GM12878 (cell line): ENCODE measurements around the gene GRIN2D. TPM values are rescaled to one million over a fixed set of nuclear protein-coding genes. Genes with fewer than 3 reads are reported as not detected.

Experiments used
- ATF7 ChIP-seq: fragments of 450-650 bp; IDR thresholded peaks from 2 replicates; pipeline ENCODE4 v1.6.1; 2016; ENCODE audit warnings: low read depth, mild to moderate bottlenecking
- DPF2 ChIP-seq: fragments of 450-650 bp; IDR thresholded peaks from 2 replicates; pipeline ENCODE4 v1.6.1; 2017; ENCODE audit warnings: mild to moderate bottlenecking
- FOXM1 ChIP-seq: IDR thresholded peaks from 2 replicates; pipeline ENCODE4 v1.6.1; 2012; ENCODE audit warnings: low read depth, mild to moderate bottlenecking, inconsistent platforms, low read length, moderate library complexity
- IKZF2 ChIP-seq, 2 experiments: fragments of 450-650 bp; IDR thresholded peaks; 2 replicates each; pipeline ENCODE4 v1.6.1; 2017; ENCODE audit warnings: mild to moderate bottlenecking in 2 of 2, moderate library complexity in 2 of 2
- KLF5 ChIP-seq: fragments of 450-650 bp; IDR thresholded peaks from 2 replicates; pipeline ENCODE4 v1.6.1; 2014; ENCODE audit warnings: mild to moderate bottlenecking; ENCODE audit not compliant: partially characterized antibody
- MTA2 ChIP-seq: fragments of 450-650 bp; IDR thresholded peaks from 2 replicates; pipeline ENCODE4 v1.6.1; 2016; ENCODE audit warnings: low read depth, mild to moderate bottlenecking, moderate library complexity
- NBN ChIP-seq: fragments of 450-650 bp; IDR thresholded peaks from 2 replicates; pipeline ENCODE4 v1.6.1; 2016
- NR2C2 ChIP-seq: IDR thresholded peaks from 2 replicates; pipeline ENCODE4 v1.6.1; 2011; ENCODE audit warnings: borderline replicate concordance, low read depth; ENCODE audit not compliant: control insufficient read depth, insufficient read length
- POU2F2 ChIP-seq: IDR thresholded peaks from 3 replicates; pipeline ENCODE4 v1.6.1; 2011; ENCODE audit warnings: low read depth, mild to moderate bottlenecking, low read length, borderline replicate concordance
- RAD51 ChIP-seq: fragments of 450-650 bp; IDR thresholded peaks from 2 replicates; pipeline ENCODE4 v1.6.1; 2016; ENCODE audit warnings: moderate library complexity, mild to moderate bottlenecking, inconsistent platforms
- RB1 ChIP-seq: fragments of 450-650 bp; formaldehyde crosslinking; IDR thresholded peaks from 2 replicates; pipeline ENCODE4 v1.6.1; 2017; ENCODE audit warnings: mild to moderate bottlenecking, borderline replicate concordance
- SP1 ChIP-seq: IDR thresholded peaks from one replicate; pipeline ENCODE4 v1.6.1; 2011; ENCODE audit warnings: low read depth, low read length
- WRNIP1 ChIP-seq: IDR thresholded peaks from 2 replicates; pipeline ENCODE4 v1.6.1; 2011; ENCODE audit warnings: low read depth, low read length, improper control_type of control experiment, borderline replicate concordance
- ZNF217 ChIP-seq: fragments of 450-650 bp; IDR thresholded peaks from 2 replicates; pipeline ENCODE4 v1.6.1; 2017; ENCODE audit warnings: antibody characterized with exemption, mild to moderate bottlenecking
- ZSCAN29 ChIP-seq: fragments of 450-650 bp; IDR thresholded peaks from 2 replicates; pipeline ENCODE4 v1.6.1; 2017; ENCODE audit warnings: mild to moderate bottlenecking, moderate library complexity
- polyA plus RNA-seq, 11 experiments: library from polyadenylated mRNA; depleted of rRNA in 4 of 11; unstranded in 6 of 11; stranded (reverse) in 5 of 11; fragments of >200 nt; fragmentation: Nextera tagmentation in 4 of 11; fragmentation: Illumina TruSeq in 1 of 11; extraction: Ambion mirVana in 4 of 11; extraction: Trizol in 1 of 11; gene quantifications; 1 replicate in 1 of 11; 2 replicates in 10 of 11; pipeline versions ENCODE4 v1.2.1 to v1.2.3, GENCODE V29; 2011 to 2016; ENCODE audit warnings: inconsistent platforms in 2 of 11, missing spikeins in 2 of 11, low read depth in 1 of 11
- total RNA-seq, 4 experiments: library from RNA; depleted of rRNA in 3 of 4; stranded (reverse); fragments of >200 nt in 3 of 4; fragmentation: Illumina TruSeq in 1 of 4; extraction: Trizol in 1 of 4; gene quantifications; 2 replicates each; pipeline versions ENCODE4 v1.2.1 to v1.2.3, GENCODE V29; 2013 to 2021
- TF ChIP-seq, protein P1 (sequence below): fragments of 450-650 bp; IDR thresholded peaks from 2 replicates; pipeline ENCODE4 v1.6.1; 2016; ENCODE audit warnings: mild to moderate bottlenecking, moderate library complexity, borderline replicate concordance
- TF ChIP-seq, protein P2 (sequence below): fragments of 450-650 bp; IDR thresholded peaks from 2 replicates; pipeline ENCODE4 v1.6.1; 2014; ENCODE audit warnings: mild to moderate bottlenecking
- TF ChIP-seq, protein P3 (sequence below): IDR thresholded peaks from 2 replicates; pipeline ENCODE4 v1.6.1; 2012; ENCODE audit warnings: low read depth, low read length, improper control_type of control experiment
- TF ChIP-seq, protein P4 (sequence below): IDR thresholded peaks from 2 replicates; pipeline ENCODE4 v1.6.1; 2012; ENCODE audit warnings: low read depth, low read length, improper control_type of control experiment
- TF ChIP-seq, protein P5 (sequence below): fragments of 450-650 bp; IDR thresholded peaks from 2 replicates; pipeline ENCODE4 v1.6.1; 2017; ENCODE audit warnings: mild to moderate bottlenecking

Gene GRIN2D
- total and polyA plus RNA-seq, 10 of the 15 experiments (the other 5 are each of a cell fraction or from before 2014, with no cell fraction given): 0.03 to 0.38 (median 0.04) TPM; not detected in 3

DNA sequence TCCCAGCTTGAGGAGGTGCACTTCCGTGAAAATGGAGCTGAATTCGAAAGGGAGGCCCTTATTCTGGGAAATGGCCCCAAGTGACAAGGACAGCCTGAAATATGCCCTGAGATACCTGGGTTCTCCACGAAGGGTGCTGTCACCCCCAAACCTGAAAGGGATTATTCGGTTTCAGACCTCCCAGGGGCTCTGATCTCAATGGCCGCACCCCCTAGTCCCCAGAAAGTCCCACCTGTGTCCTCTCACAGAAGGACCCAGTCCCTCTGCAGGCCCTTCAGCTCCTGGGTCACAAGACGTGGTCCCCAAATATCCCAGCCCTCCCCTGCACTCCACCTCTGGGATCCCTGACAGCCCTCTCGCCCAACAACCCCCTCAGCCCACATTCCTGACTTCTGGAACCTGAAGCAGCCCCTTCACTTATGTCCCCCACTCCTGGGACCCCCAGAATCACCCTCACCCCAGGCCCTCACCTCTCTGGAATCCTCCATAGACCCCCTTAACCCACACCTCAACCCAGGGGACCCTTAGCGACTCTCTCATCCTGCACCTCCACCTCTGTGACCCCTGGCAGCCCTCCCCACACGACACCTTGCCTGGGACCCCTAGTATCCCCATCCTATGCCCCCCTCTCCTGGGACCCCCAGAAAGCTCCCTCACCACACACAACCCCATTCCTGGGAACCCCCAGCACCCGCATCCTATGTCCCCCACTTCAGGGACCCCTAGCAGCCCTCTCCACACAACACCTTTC lies 28.7 kb upstream of the GRIN2D start (continued):
- TF ChIP-seq NBN (0 out of 2 replicates have a peak, but pooled peaks have one; percentile 60), ZSCAN29 (no peak), RAD51 (0 out of 2 replicates have a peak, but pooled peaks have one; percentile 47), ATF7 (0 out of 2 replicates have a peak, but pooled peaks have one; percentile 10), SP1 (no peak), FOXM1 (no peak), ZNF217 (no peak), POU2F2 (no peak), IKZF2 (IDR thresholded peaks at IDR 0.05) (peak in 1 of 2 experiments; percentile 53; a peak in 2 of 4 replicates), MTA2 (peak; percentile 37; the same call in 1 of the 2 replicates), NR2C2 (no peak), KLF5 (peak; percentile 8), RB1 (no peak), DPF2 (0 out of 2 replicates have a peak, but pooled peaks have one; percentile 30), WRNIP1 (0 out of 2 replicates have a peak, but pooled peaks have one; percentile 49)
- TF ChIP-seq, protein P1, sequence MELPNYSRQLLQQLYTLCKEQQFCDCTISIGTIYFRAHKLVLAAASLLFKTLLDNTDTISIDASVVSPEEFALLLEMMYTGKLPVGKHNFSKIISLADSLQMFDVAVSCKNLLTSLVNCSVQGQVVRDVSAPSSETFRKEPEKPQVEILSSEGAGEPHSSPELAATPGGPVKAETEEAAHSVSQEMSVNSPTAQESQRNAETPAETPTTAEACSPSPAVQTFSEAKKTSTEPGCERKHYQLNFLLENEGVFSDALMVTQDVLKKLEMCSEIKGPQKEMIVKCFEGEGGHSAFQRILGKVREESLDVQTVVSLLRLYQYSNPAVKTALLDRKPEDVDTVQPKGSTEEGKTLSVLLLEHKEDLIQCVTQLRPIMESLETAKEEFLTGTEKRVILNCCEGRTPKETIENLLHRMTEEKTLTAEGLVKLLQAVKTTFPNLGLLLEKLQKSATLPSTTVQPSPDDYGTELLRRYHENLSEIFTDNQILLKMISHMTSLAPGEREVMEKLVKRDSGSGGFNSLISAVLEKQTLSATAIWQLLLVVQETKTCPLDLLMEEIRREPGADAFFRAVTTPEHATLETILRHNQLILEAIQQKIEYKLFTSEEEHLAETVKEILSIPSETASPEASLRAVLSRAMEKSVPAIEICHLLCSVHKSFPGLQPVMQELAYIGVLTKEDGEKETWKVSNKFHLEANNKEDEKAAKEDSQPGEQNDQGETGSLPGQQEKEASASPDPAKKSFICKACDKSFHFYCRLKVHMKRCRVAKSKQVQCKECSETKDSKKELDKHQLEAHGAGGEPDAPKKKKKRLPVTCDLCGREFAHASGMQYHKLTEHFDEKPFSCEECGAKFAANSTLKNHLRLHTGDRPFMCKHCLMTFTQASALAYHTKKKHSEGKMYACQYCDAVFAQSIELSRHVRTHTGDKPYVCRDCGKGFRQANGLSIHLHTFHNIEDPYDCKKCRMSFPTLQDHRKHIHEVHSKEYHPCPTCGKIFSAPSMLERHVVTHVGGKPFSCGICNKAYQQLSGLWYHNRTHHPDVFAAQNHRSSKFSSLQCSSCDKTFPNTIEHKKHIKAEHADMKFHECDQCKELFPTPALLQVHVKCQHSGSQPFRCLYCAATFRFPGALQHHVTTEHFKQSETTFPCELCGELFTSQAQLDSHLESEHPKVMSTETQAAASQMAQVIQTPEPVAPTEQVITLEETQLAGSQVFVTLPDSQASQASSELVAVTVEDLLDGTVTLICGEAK: peak; percentile 51; the same call in 1 of the 2 replicates
- TF ChIP-seq, protein P2, sequence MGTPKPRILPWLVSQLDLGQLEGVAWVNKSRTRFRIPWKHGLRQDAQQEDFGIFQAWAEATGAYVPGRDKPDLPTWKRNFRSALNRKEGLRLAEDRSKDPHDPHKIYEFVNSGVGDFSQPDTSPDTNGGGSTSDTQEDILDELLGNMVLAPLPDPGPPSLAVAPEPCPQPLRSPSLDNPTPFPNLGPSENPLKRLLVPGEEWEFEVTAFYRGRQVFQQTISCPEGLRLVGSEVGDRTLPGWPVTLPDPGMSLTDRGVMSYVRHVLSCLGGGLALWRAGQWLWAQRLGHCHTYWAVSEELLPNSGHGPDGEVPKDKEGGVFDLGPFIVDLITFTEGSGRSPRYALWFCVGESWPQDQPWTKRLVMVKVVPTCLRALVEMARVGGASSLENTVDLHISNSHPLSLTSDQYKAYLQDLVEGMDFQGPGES: no peak
- TF ChIP-seq, protein P3, sequence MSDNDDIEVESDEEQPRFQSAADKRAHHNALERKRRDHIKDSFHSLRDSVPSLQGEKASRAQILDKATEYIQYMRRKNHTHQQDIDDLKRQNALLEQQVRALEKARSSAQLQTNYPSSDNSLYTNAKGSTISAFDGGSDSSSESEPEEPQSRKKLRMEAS: no peak
- TF ChIP-seq, protein P4, sequence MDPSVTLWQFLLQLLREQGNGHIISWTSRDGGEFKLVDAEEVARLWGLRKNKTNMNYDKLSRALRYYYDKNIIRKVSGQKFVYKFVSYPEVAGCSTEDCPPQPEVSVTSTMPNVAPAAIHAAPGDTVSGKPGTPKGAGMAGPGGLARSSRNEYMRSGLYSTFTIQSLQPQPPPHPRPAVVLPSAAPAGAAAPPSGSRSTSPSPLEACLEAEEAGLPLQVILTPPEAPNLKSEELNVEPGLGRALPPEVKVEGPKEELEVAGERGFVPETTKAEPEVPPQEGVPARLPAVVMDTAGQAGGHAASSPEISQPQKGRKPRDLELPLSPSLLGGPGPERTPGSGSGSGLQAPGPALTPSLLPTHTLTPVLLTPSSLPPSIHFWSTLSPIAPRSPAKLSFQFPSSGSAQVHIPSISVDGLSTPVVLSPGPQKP: no peak
- TF ChIP-seq, protein P5, sequence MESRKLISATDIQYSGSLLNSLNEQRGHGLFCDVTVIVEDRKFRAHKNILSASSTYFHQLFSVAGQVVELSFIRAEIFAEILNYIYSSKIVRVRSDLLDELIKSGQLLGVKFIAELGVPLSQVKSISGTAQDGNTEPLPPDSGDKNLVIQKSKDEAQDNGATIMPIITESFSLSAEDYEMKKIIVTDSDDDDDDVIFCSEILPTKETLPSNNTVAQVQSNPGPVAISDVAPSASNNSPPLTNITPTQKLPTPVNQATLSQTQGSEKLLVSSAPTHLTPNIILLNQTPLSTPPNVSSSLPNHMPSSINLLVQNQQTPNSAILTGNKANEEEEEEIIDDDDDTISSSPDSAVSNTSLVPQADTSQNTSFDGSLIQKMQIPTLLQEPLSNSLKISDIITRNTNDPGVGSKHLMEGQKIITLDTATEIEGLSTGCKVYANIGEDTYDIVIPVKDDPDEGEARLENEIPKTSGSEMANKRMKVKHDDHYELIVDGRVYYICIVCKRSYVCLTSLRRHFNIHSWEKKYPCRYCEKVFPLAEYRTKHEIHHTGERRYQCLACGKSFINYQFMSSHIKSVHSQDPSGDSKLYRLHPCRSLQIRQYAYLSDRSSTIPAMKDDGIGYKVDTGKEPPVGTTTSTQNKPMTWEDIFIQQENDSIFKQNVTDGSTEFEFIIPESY: no peak
